GM18951 (cell line): ENCODE measurements around the gene PTPRM.

Experiments used
- POLR2A ChIP-seq: IDR thresholded peaks from 4 replicates; pipeline ENCODE4 v1.6.1; 2011; ENCODE audit warnings: mild to moderate bottlenecking; ENCODE audit not compliant: insufficient read length, insufficient read depth; ENCODE audit errors: extremely low read depth
- in situ Hi-C: fragments of 300-500 bp; cut with MboI; formaldehyde crosslinking; loops from one replicate; pipeline ENCODE4 v1.12.0; 2022; ENCODE audit warnings: low sequenced_read_pairs, mixed read lengths, inconsistent platforms; ENCODE audit not compliant: unreplicated experiment

The PTPRM gene

DNA sequence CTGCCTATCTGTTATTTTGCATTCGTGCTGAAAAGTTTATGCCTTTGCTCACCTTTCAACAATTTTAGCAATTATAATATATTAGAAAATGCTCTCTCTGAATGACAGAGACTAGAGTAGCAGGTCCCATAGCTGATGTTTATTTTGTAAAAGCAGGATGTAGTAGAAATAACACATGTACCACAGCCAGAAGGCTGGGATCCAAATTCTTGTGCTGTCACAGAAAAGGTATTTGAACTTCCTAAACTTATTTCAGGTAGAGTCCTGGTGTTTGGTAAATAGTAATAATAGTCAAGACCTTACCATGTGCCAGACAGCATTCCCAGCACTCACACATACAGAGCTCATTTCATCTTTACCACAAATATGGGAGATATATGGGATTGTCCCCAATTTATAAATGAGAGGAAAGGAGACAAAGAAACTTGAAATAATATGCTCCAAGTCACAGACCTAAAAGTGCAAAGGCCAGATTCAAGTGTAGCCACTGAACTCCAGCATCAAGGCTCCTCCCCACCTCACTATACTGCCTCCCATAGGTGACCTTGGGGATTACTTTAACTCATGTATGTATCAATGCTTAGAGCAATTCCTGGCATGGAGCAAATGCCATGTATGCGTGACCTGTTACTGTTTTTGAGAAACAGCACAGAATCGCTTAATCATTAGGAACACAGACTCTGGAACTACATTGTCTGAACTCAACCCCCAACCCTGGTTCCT, 757.4 kb downstream of the PTPRM start:
- in situ Hi-C loops: no loop called here
- no peak for TF ChIP-seq POLR2A

DNA sequence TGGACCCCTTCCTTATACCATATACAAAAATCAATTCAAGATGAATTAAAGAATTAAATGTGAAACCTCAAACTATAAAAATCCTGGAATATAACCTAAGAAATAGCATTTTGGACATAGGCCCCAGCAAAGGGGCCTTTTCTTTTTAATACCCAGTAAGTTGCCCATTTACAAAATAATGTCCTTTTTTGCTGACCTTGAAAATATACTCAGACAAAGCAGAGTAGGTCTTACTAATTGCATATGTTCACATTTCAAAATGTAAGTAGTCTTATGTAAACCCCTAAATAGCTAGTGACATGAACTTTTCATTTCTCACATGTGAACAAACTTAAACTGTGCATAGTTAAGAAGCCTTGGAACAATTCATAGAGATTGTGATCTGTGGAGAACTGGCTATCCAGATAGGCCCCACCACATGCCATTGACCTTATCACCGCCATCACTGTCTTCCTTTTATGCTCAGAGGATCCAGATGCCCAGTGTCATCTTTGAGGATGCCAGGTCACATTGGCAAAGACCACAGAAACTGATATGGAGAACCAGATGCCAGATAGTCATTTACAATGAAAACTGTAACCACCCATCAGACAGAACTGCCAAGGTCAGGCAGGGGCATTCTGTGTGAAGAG, 759.8 kb downstream of the PTPRM start:
- no peak for TF ChIP-seq POLR2A
- in situ Hi-C loops: no loop called here

DNA sequence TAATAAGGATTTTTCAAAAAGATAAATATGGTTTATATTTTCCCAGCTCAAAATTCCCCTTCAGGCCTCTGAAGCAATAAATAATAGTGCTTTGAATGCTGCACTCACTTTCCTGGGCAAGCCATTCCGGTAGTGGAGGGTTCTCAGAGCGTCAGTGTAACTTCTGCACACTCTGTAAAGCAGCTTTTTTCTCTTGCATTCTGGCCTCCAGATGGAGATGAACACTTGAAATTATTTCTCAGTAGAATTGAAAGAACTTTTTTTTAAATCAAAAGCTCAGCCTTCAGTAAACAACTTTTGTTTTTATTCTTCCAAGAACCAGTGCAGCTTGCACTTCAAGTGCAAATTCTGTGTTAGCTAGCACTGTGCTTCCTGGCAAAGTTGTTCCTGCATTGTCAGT, 761.0 kb downstream of the PTPRM start:
- TF ChIP-seq POLR2A: no peak
- in situ Hi-C loops: no loop called here

DNA sequence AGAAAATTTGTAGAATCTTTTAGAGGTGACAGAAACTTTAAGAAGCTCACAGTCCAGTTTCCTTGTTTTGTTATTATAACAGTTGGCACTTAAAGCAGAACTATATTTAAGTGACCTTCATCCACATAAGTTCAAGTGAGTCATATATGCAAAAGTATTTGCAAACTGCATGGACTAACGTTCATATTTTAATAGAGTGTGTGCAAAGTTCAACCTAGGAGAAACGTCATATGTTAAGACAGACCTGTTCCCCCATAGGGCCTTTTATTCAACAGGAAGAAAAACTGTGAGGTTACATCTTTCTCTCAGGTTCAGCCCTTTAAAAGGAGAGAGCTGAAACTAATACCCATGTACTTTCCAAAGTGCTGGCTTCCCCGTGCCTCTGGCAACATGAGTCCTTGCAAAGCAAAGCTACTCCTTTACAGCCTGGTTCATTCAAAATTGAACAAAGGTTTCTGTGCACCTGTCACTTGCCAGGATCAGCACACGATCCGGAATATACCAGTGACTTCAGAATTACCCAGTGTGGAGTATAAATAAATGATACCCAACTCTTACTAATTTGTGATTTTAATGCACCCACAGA, 762.2 kb downstream of the PTPRM start:
- TF ChIP-seq POLR2A: no peak

DNA sequence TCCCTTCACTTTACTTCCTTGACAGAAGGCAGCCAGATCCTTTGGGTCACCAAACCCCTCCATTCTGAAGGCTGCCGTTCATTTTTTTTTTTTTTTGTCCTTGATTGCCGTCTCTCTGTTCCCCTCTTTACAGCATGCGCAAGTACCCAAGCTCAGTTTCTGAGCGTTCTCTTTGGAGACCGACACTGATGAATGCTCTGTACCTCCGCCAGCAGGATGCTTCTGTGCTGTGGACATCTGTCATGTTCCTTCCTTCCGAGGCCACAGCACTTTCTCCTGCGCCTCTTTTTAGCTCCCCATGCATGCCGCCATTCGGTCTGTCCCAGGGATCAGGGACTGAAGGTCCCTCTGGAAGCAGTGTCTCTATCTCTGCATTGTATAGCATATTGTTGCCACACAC, 763.5 kb downstream of the PTPRM start:
- in situ Hi-C loops: no loop called here
- no peak for TF ChIP-seq POLR2A

More for the DNA sequence above, 762.2 kb downstream of the PTPRM start:
- in situ Hi-C loops: no loop called here

DNA sequence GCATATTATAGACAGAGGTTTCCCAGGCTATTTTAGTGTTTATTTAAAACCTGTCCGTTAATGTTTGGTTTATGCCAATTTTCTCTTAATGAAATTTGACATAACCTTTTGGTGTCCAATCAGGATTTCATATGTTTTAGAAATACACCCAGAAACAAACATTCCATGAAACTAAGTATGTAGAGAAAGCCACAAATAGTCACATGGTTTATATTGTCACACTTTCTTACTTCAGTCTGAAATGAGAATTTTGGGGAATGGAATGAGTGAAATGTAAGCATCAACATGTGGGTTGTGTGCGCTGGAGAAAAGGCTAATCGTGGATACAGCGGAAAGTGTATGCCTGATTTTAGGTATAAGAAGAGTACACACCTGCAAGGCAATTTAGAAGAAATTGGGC, 765.2 kb downstream of the PTPRM start:
- no peak for TF ChIP-seq POLR2A
- in situ Hi-C loops: no loop called here

DNA sequence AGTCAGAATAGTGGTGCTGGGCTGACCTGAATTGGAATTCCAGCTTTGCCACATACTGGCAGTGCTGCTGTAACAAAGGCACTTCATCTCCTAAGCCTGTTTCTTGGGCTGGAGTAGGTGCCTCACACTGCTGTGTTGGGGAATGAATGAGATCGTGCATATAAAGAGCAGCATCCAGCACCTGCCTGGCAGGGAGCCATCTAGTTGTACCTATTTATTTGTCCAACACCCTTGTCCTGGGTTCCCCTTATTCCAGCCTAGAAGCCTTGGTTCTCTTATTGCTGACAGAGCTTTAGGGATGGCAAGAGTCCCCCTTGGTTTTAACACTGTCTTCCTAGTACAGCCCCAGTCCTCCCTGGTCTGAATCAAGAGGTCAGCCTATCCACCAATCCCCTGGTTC, 766.8 kb downstream of the PTPRM start:
- in situ Hi-C loops: no loop called here
- TF ChIP-seq POLR2A: no peak

DNA sequence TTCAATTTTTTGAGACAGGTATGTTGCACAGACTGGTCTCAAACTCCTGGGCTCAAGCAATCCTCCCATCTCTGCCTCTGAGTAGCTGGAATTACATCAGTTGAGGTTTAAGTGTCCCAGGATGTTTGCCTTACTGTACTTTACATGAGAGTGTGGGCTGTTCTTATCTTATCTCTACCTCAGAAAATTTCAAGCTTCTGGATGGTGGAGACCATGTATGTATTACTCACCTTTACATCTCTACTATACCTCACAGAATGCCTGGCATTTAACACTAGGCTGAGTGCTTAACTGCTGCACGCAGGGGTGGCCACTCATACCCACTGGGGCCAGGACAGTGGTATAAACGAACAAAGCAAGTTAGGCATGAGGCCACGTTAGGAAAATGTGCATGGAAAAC, 770.1 kb downstream of the PTPRM start:
- no peak for TF ChIP-seq POLR2A
- in situ Hi-C loops: no loop called here

DNA sequence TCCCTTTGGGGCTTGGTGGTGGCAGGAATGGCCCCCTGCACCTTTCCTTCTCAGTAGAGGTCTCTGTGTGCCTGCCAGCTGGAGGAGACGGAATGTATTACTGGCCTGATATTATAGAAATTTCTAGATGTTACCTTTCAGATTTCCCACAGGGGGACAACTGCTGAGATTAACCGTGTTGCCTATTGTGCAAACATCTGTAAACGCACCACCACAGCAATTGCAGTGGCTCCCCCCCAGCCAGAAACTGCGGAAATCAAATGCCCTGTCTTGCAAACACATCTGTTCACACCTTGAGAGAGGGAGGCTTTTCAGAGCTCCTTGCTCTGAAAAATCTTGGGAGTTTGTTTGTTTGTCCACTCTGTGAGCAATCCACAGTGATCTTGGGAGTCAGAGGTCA, 772.1 kb downstream of the PTPRM start:
- no peak for TF ChIP-seq POLR2A
- in situ Hi-C loops: no loop called here

DNA sequence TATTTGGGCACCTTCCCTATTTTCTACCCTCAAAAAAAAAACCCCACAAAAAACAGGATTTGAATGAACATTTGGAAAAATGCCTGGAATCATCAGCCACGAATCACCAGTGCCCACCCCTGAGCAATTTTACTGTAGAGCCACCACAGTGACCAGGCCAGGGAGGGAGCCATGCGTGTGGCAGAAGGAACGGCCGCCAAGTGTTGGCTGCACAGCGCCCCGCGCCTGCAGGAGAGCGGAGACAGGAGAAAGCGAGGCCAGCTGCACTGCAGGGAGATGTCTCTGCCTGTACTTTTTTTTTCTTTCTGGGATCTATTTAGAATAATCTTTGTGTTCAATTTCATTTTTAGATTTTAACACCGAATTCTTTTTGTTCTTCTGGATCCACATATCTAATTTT, 772.8 kb downstream of the PTPRM start:
- in situ Hi-C loops: no loop called here
- no peak for TF ChIP-seq POLR2A

DNA sequence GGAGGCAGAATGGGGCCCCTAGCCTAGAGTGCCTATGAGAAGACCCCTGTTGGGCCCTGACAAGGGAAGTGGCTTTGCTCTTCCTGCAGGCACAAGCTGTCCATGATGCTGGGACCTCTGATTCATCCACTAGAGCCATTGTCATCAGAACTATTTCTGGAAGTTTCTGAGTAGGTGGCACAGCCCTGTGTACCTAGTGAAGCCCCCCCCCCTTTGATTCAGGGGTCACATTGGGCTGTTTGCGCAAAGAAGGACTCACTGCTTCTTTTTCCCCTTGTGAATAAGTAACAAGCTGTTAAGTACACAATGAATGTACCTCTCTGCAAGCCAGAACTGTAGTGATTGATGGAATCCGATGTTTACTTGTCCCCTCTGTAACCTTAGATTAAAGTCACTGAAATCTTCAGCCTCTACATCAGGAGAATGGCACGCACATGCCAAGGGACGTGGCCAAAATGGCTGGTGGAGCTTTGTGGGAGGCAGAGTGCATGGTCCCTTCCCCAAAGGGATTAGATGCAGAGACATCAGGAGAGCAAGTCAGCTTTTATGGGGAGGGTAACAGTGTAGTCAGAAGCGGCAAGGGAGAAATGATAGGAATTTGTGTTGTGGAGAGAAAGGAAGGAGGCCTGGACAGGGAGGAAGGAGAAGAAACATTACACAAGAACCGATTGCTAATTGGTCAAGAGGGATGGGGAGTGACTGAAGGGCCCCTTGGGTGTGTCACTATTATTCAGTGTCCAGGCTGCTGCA, 774.5 kb downstream of the PTPRM start:
- TF ChIP-seq POLR2A: no peak
- in situ Hi-C loops: no loop called here

DNA sequence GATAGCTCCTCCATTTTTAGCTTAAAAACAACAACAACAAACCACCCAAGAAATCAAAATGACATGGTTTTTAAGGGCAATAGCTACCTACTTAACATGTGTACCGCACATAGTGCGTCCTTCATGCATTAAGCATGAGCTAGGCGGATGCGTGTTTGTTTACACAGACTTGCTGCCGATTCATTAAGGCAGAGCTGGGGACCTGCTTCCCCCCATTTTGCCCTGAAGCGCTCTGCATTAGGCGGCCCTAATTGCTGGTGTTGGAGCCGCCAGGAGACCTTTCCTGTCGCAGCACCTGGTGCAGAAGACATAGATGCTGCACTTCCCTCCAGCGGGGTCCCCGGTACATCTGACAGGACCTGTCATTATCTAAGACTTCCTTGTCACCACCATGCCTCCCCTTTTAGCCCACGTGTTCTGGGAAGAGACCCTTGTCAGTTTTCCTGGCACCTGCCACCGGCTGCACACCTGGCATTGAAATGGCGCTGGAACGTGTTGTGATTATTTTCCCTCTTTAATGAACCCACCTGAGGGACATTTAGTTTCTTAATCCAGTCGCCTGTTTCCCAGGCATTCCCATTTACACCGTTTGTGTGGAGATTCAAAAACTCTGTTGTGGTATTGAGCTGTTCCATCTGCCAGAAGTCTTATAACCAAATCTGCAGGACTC, 781.1 kb downstream of the PTPRM start:
- TF ChIP-seq POLR2A: no peak
- in situ Hi-C loops: no loop called here
